RPMI7951 (cell line): Measurements from ENCODE around the gene ZSCAN22. TPM values are rescaled to one million over a fixed set of nuclear protein-coding genes. Genes with fewer than 3 reads are reported as not detected.
"Not testable (repeated sequence)": the region's sequence is repeated elsewhere in the genome, so short reads cannot be mapped to it uniquely, and the experiment has no call there.

Source experiments
- DNase-seq: peaks from one replicate; pipeline ENCODE4 v3.0.0-alpha.2; 2012; ENCODE audit warnings: low read depth
- total RNA-seq: library from RNA; depleted of rRNA; stranded (reverse); fragments of >200 nt; shearing (Covaris generic); gene quantifications from 2 replicates; pipeline ENCODE4 v1.2.3, GENCODE V29; 2014; rRNA removed

ZSCAN22 gene
- total RNA-seq, result 2.9 and 4.1 TPM in 2 replicates

GRCh38 chr19:58326914-58327726 lies at the start of gene ZSCAN22:
Gene ZSCAN22 (plus strand): TSS chr19:58326994. CDS start chr19:58334803, 7,809 bp downstream.
- DNase-seq, result peak; percentile 97

GRCh38 chr19:58277197-58277596 lies 49.6 kb upstream of the ZSCAN22 start:
- DNase-seq, result no peak

- DNase-seq, result no peak
These were observed 48.9 kb upstream of the ZSCAN22 start for GRCh38 chr19:58277748-58278540.

- peak; percentile 99 for DNase-seq
These were observed 48.2 kb upstream of the ZSCAN22 start, which contains the start of gene ZNF8 for GRCh38 chr19:58278541-58279041. Gene ZNF8 (plus strand): TSS chr19:58278955. CDS start chr19:58279082, 127 bp downstream.

- peak; percentile 68 for DNase-seq
These were observed 47.5 kb upstream of the ZSCAN22 start for GRCh38 chr19:58279042-58279924.

GRCh38 chr19:58279925-58280316 lies 46.9 kb upstream of the ZSCAN22 start:
- no peak for DNase-seq

DNA sequence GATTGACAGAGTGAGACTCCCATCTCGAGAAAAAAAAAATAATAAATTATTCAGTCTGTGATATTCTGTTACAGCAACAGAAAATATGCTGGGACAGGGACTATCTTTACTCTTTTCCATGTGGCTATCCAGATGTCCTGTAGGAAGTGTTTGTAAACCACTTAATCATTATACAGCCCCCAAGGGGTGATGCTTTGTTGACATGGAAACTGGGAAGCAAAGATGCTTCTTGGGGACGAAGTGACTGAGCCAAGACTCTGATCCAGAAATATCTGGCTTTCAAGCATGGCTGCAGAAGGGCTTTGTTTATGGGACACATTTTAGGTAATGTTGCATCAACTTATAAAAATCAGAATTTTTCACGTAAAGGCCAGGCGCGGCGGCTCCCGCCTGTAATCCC lies 42.6 kb upstream of the ZSCAN22 start:
- no peak for DNase-seq

- DNase-seq, result no peak
These were observed 34.9 kb upstream of the ZSCAN22 start for GRCh38 chr19:58291943-58292342.

- DNase-seq, result no peak
These were observed 31.9 kb upstream of the ZSCAN22 start for GRCh38 chr19:58294743-58295374.

GRCh38 chr19:58296104-58296503 lies 30.7 kb upstream of the ZSCAN22 start:
- DNase-seq, result no peak

DNA sequence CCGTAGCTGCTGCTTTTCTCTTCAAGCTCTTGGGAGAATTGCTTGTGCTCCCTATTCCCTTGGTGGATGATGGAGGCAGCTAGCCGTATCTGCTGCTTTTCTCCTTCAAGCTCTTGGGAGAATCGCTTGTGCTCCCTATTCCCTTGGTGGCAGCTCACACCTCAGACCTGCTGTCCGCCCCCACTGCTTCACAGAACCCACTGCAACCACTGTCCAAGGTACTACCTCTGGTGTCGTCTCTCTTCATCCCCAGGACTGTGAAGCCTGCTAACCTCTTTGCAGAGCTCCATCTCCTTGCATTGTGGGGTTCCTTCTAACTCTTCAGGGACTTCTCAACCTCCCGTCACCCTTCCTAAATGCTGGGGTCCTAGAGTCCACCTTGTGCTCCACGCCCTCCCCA lies 26.2 kb upstream of the ZSCAN22 start:
- DNase-seq, result no peak

DNA sequence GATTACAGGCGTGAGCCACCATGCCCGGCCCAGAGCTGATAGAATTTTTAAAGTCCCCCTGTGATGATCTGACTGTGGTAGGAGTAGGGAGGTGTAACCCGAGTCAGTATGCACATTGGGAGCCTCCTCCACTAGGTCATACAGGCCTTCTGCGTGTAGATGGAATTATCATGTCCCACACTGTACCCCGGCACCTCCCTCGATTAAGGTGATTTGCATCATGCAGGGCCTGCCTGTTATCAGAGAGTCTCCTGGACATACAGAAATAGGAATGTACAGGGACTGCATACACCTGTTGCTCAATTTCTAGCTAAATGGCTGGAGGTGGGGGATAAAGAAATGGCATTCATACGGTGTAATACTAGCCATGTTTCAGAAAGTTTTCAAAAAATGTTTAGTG lies 22.5 kb upstream of the ZSCAN22 start:
- no peak for DNase-seq

DNA sequence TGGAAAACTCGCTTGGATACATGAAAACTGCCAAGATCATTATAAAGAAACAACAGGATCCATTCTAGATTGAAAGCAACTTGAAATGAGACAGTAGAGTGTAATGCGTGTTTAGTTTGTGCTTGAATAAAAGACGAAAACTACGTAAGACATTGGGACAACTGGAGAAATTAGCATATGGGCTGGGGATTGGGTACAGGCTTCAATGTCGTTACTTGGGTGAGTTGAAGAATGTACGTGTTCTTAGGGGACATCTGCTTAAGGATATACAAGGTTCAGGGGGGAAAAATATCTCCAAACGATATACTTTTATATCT lies 22.1 kb upstream of the ZSCAN22 start:
- no peak for DNase-seq

DNA sequence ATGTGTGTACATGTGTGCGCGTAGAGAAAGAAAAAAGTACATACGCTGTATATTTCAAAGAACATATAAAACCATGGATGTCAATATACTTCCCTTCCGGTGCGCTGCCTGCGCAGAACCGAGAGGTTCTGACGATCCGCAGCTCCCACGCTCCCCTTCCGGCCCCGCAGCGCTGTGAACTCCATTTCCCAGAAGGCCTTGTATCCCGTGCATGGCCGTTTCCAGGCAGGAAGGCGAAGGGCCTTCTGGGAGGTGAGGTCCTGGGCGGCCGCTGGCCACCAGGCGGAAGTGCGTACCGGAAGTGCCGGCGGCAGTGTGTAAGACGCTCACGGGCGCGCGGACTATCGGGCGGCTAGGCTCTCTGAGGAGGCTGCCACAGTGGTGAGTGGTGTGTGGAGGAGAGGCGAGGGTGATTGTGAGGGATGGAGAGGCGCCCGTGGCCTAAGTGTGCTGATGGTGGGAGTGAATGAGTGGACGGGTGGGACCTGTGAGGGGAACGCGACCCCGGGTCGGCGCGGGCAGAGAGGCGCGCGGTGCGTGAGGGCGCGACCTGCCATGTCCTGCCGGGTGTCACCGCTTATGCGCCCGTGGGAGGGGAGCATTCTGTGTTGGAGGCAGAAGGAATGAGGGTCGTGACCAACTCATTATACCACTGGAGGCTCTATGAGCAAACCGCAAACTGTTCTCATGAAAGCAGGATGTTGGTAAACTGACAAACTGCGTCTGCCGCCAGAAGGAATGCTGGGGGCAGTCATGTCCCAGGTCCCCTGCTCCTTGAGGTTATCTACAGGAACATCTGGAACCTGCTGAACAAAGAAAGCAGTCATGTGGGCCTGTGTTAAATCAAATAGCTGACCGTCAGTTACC lies 21.5 kb upstream of the ZSCAN22 start, which contains the start of gene ERVK3-1:
TSS of gene ERVK3-1 (plus strand) at position 313 of the 867 bp plus-strand sequence. CDS start 6,792 bp downstream, outside the sequence.
- peak; percentile 99 for DNase-seq

DNA sequence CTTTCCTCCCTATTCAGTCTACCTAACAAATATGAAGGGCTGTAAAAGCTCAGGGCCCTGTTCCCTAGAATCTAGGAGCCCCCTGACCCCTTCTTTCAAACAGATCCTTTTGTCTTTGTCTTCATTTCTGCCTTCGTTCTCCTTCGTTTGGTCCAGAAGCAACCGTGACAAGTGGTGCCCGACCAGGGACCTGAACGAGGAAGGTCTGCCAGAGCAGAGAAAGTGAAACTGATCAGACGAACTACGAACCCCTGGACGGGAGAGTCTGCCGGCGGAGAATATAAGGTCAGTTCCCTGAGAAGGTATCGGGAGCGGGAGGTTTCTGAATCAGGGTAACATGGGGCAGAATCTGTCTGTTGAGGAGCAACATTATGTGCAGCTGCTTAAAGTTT lies 20.9 kb upstream of the ZSCAN22 start:
- DNase-seq, result peak; percentile 49

DNA sequence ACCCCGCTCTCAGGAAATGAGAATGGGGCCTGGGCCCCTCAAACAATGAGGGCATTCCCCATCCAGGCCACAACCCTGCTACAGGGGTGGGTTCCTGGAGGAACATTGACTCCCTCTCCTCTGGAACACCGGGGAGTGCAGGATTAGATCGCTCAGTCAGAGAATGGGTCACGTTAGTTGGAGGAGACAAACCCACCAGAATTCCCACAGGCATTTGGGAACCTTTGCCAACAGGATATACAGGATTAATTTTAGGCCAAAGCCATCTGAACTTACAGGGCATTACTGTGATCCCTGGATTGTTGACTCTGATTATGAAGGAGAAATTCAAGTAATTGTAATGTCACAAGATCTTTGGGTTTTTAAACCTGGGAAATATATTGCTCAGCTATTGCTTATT lies 19.1 kb upstream of the ZSCAN22 start:
- no peak for DNase-seq

DNA sequence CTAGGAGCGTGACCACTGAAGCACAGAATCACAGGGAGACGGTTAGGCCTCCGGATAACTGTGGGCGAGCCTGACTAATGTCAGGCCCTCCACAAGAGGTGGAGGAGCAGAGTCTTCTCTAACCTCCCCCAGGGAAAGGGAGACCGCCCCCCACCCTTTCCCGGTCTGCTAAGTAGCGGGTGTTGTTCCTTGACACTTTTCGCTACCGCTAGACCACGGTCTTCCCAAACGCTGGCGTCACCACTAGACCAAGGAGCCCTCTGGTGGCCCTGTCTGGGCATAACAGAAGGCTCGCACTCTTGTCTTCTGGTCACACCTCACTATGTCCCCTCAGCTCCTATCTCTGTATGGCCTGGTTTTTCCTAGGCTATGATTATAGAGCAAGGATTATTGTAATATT lies 16.1 kb upstream of the ZSCAN22 start:
- not testable (repeated sequence) for DNase-seq

DNA sequence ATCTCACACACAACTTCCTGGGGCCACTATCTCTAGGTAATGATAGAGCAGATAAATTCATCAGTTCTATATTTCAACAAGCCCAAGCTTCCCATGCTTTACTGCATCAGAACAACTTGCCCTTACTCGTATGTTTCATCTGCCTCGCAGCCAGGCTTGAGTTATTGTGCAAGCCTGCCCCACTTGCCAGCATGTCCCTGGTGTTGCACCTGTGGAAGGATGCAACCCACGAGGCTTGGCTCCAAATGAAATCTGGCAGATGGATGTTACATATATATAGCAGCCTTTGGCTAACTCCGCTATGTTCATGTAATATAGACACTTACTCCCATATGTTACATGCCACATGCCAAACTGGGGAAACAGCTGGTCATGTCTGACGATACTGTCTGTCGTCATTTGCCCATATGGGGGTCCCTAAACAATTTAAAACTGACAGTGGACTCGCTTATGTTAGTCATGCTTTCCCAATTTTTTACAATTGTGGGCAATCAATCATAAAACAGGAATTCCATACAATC lies 15.4 kb upstream of the ZSCAN22 start:
- DNase-seq, result no peak

- no peak for DNase-seq
These were observed 11.2 kb upstream of the ZSCAN22 start for GRCh38 chr19:58315580-58315979.
